AML-193 (cell line): ENCODE data around the gene SLC16A1.

Experiments
- DNase-seq, 2 experiments: peaks; one replicate each; lab custom pipeline; 2025; lab: John Stamatoyannopoulos, UW

The SLC16A1 gene

GRCh38 chr1:112881742-112882127 lies 74.3 kb downstream of the SLC16A1 start:
- no peak for DNase-seq

GRCh38 chr1:112879834-112880233 lies 76.2 kb downstream of the SLC16A1 start:
- DNase-seq = no peak

- DNase-seq = no peak
These were observed 77.7 kb downstream of the SLC16A1 start for GRCh38 chr1:112878321-112878720.

GRCh38 chr1:112877750-112878149 lies 78.2 kb downstream of the SLC16A1 start:
- no peak for DNase-seq

DNA sequence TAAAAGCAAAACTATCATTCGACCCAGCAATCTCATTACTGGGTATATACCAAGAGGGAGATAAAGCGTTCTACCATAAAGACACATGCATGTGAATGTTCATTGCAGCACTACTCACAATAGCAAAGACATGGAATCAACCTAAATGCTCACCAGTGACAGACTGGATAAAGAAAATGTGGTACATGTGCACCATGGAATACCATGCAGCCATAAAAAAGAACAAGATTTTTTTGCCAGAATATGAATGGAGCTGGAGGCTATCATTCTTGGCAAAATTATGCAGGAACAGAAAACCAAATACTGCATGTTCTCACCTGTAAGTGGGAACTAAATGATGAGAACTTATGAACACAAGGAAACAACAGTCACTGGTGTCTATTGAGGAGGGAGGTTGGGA lies 79.7 kb downstream of the SLC16A1 start:
- no peak for DNase-seq

GRCh38 chr1:112872551-112872962 lies 83.4 kb downstream of the SLC16A1 start:
- no peak for DNase-seq

GRCh38 chr1:112870887-112871646 lies 84.9 kb downstream of the SLC16A1 start:
- DNase-seq = no peak

DNA sequence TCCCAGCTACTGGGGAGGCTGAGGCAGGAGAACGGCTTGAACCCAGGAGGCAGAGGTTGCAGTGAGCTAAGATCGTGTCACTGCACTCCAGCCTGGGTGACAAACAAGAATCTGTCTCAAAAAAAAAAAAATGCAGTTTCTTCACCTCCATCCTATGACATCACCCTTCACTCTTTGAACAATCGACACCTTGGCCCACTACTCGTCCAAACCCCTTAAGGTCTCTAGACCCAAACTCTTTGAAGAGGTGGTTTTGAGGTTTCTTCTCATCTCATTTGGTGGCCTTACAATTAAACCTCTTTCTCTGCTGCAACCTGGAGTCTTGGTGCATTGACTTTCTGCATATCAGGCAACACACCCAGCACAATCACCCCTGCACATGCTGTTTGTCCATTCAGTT lies 86.1 kb downstream of the SLC16A1 start:
- no peak for DNase-seq

DNA sequence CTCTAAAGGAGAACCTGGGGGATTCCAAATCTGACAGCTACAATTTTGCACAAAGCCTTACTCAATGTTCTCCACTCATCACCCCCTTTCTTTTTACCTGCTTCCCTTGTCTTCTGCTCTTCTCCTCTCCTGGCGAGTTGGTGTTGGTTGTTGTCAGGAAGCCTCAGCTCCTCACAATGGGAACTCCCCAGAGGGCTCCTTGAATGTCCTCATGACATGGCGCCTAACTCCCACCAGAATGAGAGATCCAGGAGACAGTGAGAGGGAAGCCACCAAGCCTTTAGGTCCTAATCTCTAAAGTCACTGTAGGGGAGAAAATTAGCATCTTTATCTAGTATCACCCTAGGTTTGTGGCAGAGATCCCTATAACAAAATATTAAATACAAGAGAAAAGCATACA lies 87.8 kb downstream of the SLC16A1 start:
- no peak for DNase-seq

DNA sequence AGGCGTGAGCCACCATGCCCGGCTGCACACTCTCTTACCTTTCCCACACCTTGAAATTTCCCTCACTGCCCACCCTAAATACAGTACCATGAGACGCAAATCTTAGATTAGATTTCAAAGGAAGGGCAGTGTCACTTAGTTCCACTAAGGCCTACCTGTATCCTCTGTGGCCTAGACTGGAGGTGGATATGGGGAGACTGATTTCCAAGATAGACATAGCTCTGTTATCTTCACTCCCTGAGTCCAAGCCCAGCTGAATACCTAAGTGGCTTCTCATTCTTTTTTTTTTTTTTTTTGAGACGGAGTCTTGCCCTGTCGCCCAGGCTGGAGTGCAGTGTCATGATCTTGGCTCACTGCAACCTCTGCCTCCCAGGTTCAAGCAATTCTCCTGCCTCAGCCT lies 89.0 kb downstream of the SLC16A1 start:
- DNase-seq = no peak

DNA sequence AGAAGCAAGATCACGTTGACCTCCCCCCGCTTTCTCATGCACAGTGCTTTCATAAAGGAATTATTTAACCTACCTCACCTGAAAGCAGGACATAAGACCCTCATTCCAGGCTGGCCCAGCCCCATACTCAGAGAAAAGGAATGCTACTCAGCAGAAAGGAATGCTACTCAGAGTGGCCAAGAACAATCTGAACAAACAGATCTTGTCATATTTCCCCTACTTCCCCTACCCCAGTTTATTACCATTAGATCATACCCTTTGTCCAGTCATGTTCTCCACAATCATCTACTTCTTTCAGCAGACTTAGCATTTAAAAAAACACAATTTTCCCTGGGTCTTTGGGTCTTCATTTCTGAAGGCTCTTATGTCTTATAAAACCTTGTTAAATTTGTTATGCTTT lies 89.8 kb downstream of the SLC16A1 start:
- DNase-seq = no peak

DNA sequence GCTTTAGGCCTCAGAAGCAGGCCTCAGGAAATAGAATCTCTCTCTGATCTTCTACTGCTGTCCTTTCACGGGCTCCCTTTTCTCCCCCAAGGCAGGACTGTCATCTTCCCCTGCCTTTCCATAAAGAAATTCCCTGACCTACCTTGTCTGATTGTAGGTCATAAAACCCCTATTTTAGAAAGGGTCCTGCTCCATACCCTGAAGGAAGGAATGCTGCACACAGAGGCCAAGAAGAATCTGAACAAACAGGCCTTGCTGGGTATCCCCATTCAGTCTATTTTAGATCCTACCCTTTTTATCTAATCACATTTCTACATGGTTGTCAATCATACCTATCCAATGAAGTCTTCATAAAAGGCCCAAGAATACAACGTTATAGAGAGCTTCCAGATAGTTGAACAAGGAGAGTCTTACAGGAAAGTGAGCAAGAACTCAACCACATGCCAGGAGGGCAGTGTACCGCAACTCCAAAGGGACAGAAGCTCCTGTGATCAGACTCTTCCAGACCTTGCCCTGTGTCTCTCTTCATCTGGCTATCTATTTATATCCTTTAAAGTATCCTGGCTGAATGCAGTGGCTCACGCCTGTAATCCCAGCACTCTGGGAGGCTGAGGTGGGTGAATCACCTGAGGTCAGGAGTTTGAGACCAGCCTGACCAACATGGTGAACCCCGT lies 93.1 kb downstream of the SLC16A1 start:
- DNase-seq = no peak
